ENCODE data around the gene B3GALT2. TPM values are rescaled to one million over a fixed set of nuclear protein-coding genes. Genes with fewer than 3 reads are reported as not detected.

Gene B3GALT2, protein sequence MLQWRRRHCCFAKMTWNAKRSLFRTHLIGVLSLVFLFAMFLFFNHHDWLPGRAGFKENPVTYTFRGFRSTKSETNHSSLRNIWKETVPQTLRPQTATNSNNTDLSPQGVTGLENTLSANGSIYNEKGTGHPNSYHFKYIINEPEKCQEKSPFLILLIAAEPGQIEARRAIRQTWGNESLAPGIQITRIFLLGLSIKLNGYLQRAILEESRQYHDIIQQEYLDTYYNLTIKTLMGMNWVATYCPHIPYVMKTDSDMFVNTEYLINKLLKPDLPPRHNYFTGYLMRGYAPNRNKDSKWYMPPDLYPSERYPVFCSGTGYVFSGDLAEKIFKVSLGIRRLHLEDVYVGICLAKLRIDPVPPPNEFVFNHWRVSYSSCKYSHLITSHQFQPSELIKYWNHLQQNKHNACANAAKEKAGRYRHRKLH
- total RNA-seq: 0.05 TPM in 1 of 2 replicates, not detected in the other

DNA sequence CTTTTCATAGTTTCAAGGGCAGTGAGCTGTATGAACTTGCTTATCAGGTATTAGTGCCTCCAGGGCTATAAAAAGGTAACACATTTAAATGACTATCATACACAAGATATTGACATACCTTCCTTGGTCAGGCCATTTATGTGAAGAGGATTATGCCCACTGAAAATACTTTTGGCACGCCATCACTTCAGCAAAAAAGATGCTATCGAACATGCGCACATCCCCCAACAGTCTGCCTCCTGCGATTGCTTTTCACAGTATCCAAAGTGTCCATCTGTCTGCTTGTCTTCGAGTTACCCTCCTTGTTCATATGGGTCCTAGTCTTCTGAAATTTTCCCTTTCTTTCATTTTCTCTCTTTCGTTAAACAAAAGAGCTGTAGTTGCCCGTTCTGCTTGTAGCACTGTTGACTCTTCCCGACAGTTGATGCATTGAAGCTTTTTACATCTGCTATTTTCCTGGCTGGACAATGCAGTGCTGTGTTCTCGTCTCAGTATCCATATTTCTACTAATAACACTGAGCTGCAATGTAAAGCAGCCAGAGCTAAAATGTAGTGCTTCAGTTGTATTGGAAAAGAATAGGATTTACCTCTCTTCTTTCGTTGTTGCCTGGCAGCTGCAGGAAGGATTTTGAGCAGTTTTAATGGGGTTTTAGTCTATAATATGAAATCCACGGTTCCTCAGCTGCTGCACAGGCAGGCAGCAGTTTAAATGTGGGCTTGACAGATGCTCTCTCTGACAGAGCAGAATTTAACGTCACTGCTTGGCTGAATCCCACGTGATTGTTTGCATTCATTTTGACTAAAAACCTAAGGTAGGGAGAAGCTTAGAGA lies at the start of gene B3GALT2:
TSS of gene B3GALT2 (minus strand) at position 713 of the 831 bp plus-strand sequence. CDS start 5,051 bp downstream, outside the sequence.

Other genes with a start within 250 kb of the B3GALT2 start
- 17.7 and 36.5 TPM in 2 replicates for gene UCHL5, start 127.3 kb downstream of the B3GALT2 start, total RNA-seq
- gene RO60, start 127.0 kb downstream of the B3GALT2 start, total RNA-seq: 58.6 and 69.1 TPM in 2 replicates
- gene GLRX2, start 81.2 kb downstream of the B3GALT2 start, total RNA-seq: 15.9 and 20.1 TPM in 2 replicates
- gene CDC73, start 64.6 kb downstream of the B3GALT2 start, total RNA-seq: 16.9 and 18.6 TPM in 2 replicates

Data from mammary microvascular endothelial cell (primary cell).